ENCODE measurements around the gene IQSEC1.

DNA sequence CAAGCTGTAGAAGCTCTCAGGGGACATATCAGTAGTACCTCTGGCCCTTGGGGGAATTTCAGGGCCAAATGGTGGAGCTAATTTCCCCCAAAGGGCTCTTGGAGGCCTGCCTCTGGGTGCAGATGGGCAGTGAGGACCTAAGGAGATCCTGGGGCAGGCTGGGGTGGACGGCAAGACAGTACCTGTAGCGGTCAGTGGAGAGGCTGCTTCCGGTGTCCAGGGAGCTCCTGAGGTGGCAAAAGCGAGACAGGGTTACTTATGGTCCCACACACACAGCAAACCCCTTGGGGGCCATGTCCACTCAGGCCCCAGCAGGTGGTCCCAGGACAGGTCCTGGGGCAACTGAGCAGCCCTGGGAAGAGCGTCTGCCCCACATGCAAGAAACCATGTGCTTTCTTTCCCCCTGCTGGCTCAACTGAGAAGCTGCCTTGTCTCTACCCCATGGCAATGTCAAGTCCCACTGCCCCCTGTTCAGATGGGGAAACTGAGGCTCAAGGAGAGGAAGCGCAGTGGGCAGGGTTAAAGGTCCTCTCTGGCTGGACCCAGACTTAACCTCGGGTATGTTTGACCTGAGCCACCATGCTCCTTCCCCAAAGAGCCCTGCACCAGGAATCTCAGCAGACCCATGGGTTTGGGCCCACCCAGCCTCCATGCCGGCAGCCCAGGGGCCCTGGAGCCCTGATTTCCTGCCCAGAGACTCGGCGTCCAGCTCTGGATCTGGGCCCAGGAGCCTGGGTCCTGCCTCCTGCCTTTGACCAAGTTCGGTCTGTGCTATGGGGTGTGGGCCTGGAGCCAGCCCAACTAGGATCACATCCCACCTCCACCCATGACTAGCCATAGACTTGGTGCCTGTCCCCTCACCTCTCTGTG is 25.7 kb downstream of the IQSEC1 start:
- TF ChIP-seq TCF12 (IDR thresholded peaks at IDR 0.05; ENCODE audit: low read depth) (no peak), CREB1 (IDR thresholded peaks at IDR 0.05; ENCODE audit: low read depth) (no peak), EP300 (IDR thresholded peaks at IDR 0.05; ENCODE audit: borderline replicate concordance) (no peak), ZBTB7A (IDR thresholded peaks at IDR 0.05; ENCODE audit: low read depth) (no peak), USF1 (IDR thresholded peaks at IDR 0.05) (no peak), REST (IDR thresholded peaks at IDR 0.05; ENCODE audit: low read depth) (no peak), TAF1 (IDR thresholded peaks at IDR 0.05; ENCODE audit: low read depth) (no peak), YY1 (IDR thresholded peaks at IDR 0.05; ENCODE audit: low read depth) (no peak)
- TF ChIP-seq, protein P1, sequence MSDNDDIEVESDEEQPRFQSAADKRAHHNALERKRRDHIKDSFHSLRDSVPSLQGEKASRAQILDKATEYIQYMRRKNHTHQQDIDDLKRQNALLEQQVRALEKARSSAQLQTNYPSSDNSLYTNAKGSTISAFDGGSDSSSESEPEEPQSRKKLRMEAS (IDR thresholded peaks at IDR 0.05), result no peak

All from Ishikawa (cell line).